Body of pancreas (tissue), 4 donors: Measurements from ENCODE around the gene SCRN3. TPM values are rescaled to one million over a fixed set of nuclear protein-coding genes. Genes with fewer than 3 reads are reported as not detected.

ENCODE experiments used
- ATAC-seq: fragments of 150-250 bp; one replicate; pipeline ENCODE4 v1.9.1; 2016
- DNase-seq, 4 donors: peaks; one replicate each; pipeline ENCODE4 v3.0.0-alpha.2; 2019
- H3K27ac ChIP-seq, 4 donors: fragments of 200-600 bp; sonication (generic); 1 replicate in 3 of 4; 2 replicates in 1 of 4; pipeline versions ENCODE4 v1.5.1 to v1.6.1; 2016 to 2019; ENCODE audit warnings: mild to moderate bottlenecking in 1 of 4, mixed read lengths in 1 of 4, moderate library complexity in 1 of 4
- H3K27me3 ChIP-seq, 2 donors: fragments of 200-600 bp; sonication (generic); one replicate each; pipeline ENCODE4 v1.6.0; 2016; ENCODE audit warnings: mild to moderate bottlenecking in 1 of 2
- H3K36me3 ChIP-seq, 2 donors: fragments of 200-600 bp; sonication (generic); replicated peaks in 1 of 2; 2 replicates each; pipeline ENCODE4 v1.5.1; 2016; ENCODE audit warnings: low read depth in 2 of 2; ENCODE audit not compliant: insufficient read depth in 1 of 2
- H3K4me1 ChIP-seq: fragments of 200-600 bp; sonication (generic); one replicate; pipeline ENCODE4 v1.6.0; 2016
- H3K4me3 ChIP-seq, 2 donors: fragments of 200-600 bp; sonication (generic); 1 replicate in 1 of 2; 2 replicates in 1 of 2; pipeline ENCODE4 v1.5.1; 2016 to 2019
- H3K9me3 ChIP-seq, 3 donors: fragments of 200-600 bp; sonication (generic); 1 replicate in 2 of 3; 2 replicates in 1 of 3; pipeline ENCODE4 v1.5.1; 2016
- CTCF ChIP-seq, 7 experiments: fragments of 450-650 bp in 4 of 7; fragments of 200-600 bp in 3 of 7; sonication (generic) in 3 of 7; IDR thresholded peaks; one replicate each; pipeline ENCODE4 v1.5.1; 2016 to 2019; ENCODE audit warnings: antibody characterized with exemption in 7 of 7
- POLR2A ChIP-seq, 3 donors: fragments of 450-650 bp; IDR thresholded peaks; one replicate each; pipeline ENCODE4 v1.6.1; 2016; ENCODE audit warnings: antibody characterized with exemption in 3 of 3, mild to moderate bottlenecking in 2 of 3
- WGBS, 2 donors: methylation state at CpG; one replicate each; pipeline ENCODE4 v1.1.5; 2017; 5-methylcytosine and 5-hydroxymethylcytosine counted together
- intact Hi-C: fragments of 100-400 bp; cut with DNase I; formaldehyde crosslinking; loops from one replicate; pipeline ENCODE4 v1.15.1; 2023
- total RNA-seq, 2 donors: library from RNA; depleted of rRNA; stranded (reverse); fragments of >200 nt; gene quantifications; one replicate each; pipeline ENCODE4 v1.1.0, GENCODE V29; 2016

The SCRN3 gene
- total RNA-seq, 2 donors from 2014 or later: 18.7 to 19.8 TPM

- DNase-seq: no peak
Observed at GRCh38 chr2:174461221-174461620, 65.7 kb downstream of the SCRN3 start.

GRCh38 chr2:174465327-174465726 is 69.8 kb downstream of the SCRN3 start:
- Histone ChIP-seq H3K36me3 (no peaks in the 10 kb centered on the region), H3K4me1 (no peaks in the 10 kb centered on the region), H3K27me3 (no peaks in the 10 kb centered on the region), H3K27ac (no peak overlapping the region), H3K9me3 (no peaks in the 10 kb centered on the region), H3K4me3 (no peak overlapping the region)
- intact Hi-C loops: loop anchor here (10.0 kb wide), 2 partner anchors 139 to 219 kb away; no protein-coding TSS in a partner anchor
- ATAC-seq: no peak
- DNase-seq: no peak
- TF ChIP-seq POLR2A (IDR thresholded peaks at IDR 0.05): no peak
- TF ChIP-seq CTCF (IDR thresholded peaks at IDR 0.05): no peak
- WGBS, 2 donors: 84 to 89% methylated on average over 4 of the region's 4 CpGs

More at GRCh38 chr2:174461221-174461620, 65.7 kb downstream of the SCRN3 start:
- ATAC-seq: no peak
- WGBS, 2 donors: 86 to 87% methylated on average over 1 of the region's 1 CpG
- H3K4me1 ChIP-seq: no peaks in the 10 kb centered on the region
- no peak overlapping the region for H3K4me3 ChIP-seq
- no peak for TF ChIP-seq CTCF (IDR thresholded peaks at IDR 0.05)
- no peak for TF ChIP-seq POLR2A (IDR thresholded peaks at IDR 0.05)
- intact Hi-C loops: loop anchor here (10.0 kb wide), 2 partner anchors 144 to 224 kb away; no protein-coding TSS in a partner anchor
- no peaks in the 10 kb centered on the region for H3K9me3 ChIP-seq
- no peak overlapping the region for H3K27ac ChIP-seq
- H3K27me3 ChIP-seq: no peaks in the 10 kb centered on the region
- H3K36me3 ChIP-seq: peaks cover 0 to 8% of the 10 kb centered on the region in 2 donors

GRCh38 chr2:174473796-174474195 is 78.3 kb downstream of the SCRN3 start:
- TF ChIP-seq CTCF (IDR thresholded peaks at IDR 0.05) (no peak), POLR2A (IDR thresholded peaks at IDR 0.05) (no peak)
- Histone ChIP-seq H3K4me1 (no peaks in the 10 kb centered on the region), H3K4me3 (no peak overlapping the region), H3K9me3 (no peaks in the 10 kb centered on the region), H3K36me3 (no peaks in the 10 kb centered on the region), H3K27ac (no peak overlapping the region), H3K27me3 (no peaks in the 10 kb centered on the region)
- ATAC-seq: no peak
- no peak for DNase-seq
- WGBS, 2 donors: 78 to 86% methylated on average over 3 of the region's 3 CpGs
- intact Hi-C loops: no loop called here

GRCh38 chr2:174477759-174478158 is 82.2 kb downstream of the SCRN3 start:
- Histone ChIP-seq H3K4me1 (no peaks in the 10 kb centered on the region), H3K36me3 (no peaks in the 10 kb centered on the region), H3K27me3 (no peaks in the 10 kb centered on the region), H3K4me3 (no peak overlapping the region), H3K27ac (no peak overlapping the region), H3K9me3 (no peaks in the 10 kb centered on the region)
- ATAC-seq (no peak), DNase-seq (no peak)
- intact Hi-C loops: no loop called here
- 83 to 91% methylated on average over 1 of the region's 1 CpG for WGBS, 2 donors
- TF ChIP-seq CTCF (IDR thresholded peaks at IDR 0.05) (no peak), POLR2A (IDR thresholded peaks at IDR 0.05) (no peak)

Other genes with a start within 250 kb of the SCRN3 start
- 10 to 100 TPM; 17.8 to 43.3 TPM for gene OLA1, start 147.2 kb upstream of the SCRN3 start, total RNA-seq
- not detected for gene SP9, start 60.8 kb upstream of the SCRN3 start, total RNA-seq
- gene GPR155, start 91.3 kb downstream of the SCRN3 start, total RNA-seq: 1 to 10 TPM; 4.6 to 8.6 TPM
- gene WIPF1, start 202.1 kb downstream of the SCRN3 start, total RNA-seq: 10 to 100 TPM in 1 of 2 donors, 1 to 10 TPM in 1; 8.0 to 15.5 TPM